GM12878 (cell line): ENCODE measurements around the gene TAPT1. TPM values are rescaled to one million over a fixed set of nuclear protein-coding genes. Genes with fewer than 3 reads are reported as not detected.
"Not testable (repeated sequence)": the region's sequence is repeated elsewhere in the genome, so short reads cannot be mapped to it uniquely, and the experiment has no call there.

Source experiments
- ATAC-seq: fragments of 200-7000 bp; cut with Tn5 transposase; 3 replicates; pipeline ENCODE4 v1.9.1; 2020; ENCODE audit warnings: mild to moderate bottlenecking, moderate library complexity
- BruUV-seq: library from RNA; stranded (reverse); fragments of 400-500 nt; replicated peaks from 2 replicates; lab custom pipeline; 2021; lab: Mats Ljungman, UMichigan
- CTCF ChIA-PET: fragments of 300-600 bp; sonication (Branson Sonifier 250); formaldehyde crosslinking; extraction: SDS; loops from one replicate; lab custom pipeline; 2021; ENCODE audit warnings: inconsistent platforms; lab: Yijun Ruan, JAX
- POLR2A ChIA-PET: fragments of 350-600 bp; formaldehyde crosslinking; extraction: SDS; loops from one replicate; lab custom pipeline; 2021; ENCODE audit warnings: inconsistent platforms; lab: Charles Lee
- RAD21 ChIA-PET: fragments of 300-600 bp; sonication (Branson Sonifier 250); formaldehyde crosslinking; loops from one replicate; lab custom pipeline; 2023; ENCODE audit warnings: antibody characterized with exemption; ENCODE audit not compliant: unreplicated experiment; lab: Charles Lee
- SMC1A ChIA-PET: fragments of 300-600 bp; sonication (Branson Sonifier 250); formaldehyde crosslinking; loops from one replicate; lab custom pipeline; 2023; ENCODE audit not compliant: unreplicated experiment, uncharacterized antibody; lab: Charles Lee
- DNase-seq: peaks from one replicate; pipeline ENCODE4 v3.0.0-alpha.2; 2011; ENCODE audit warnings: low read depth, low spot score
- FAIRE-seq: peaks from 3 replicates; lab custom pipeline; 2011; peaks lifted over from hg19 to GRCh38; lab: Jason Lieb, UNC
- H2AFZ ChIP-seq: 2 replicates; pipeline ENCODE4 v1.6.0; 2011; ENCODE audit warnings: low read depth, low read length, control low read depth; ENCODE audit not compliant: control insufficient read depth
- H3K27ac ChIP-seq: 2 replicates; pipeline ENCODE4 v1.5.1; 2011; ENCODE audit warnings: control low read depth; ENCODE audit not compliant: control insufficient read depth, insufficient read depth
- H3K27me3 ChIP-seq, 2 experiments: replicated peaks in 1 of 2; 2 replicates each; pipeline versions ENCODE4 v1.6.0 to v1.6.1; 2011; ENCODE audit warnings: low read length in 1 of 2; ENCODE audit not compliant: control insufficient read depth in 2 of 2, insufficient read depth in 2 of 2
- H3K36me3 ChIP-seq, 2 experiments: 2 replicates each; pipeline ENCODE4 v1.5.1; 2011; ENCODE audit warnings: low read length in 1 of 2; ENCODE audit not compliant: control insufficient read depth in 2 of 2, insufficient read depth in 2 of 2
- H3K4me1 ChIP-seq: 2 replicates; pipeline ENCODE4 v1.6.1; 2011; ENCODE audit warnings: mild to moderate bottlenecking, low read length, moderate library complexity, mixed read lengths; ENCODE audit not compliant: control insufficient read depth, insufficient read depth
- H3K4me2 ChIP-seq: 2 replicates; pipeline ENCODE4 v1.6.0; 2011; ENCODE audit warnings: control low read depth; ENCODE audit not compliant: control insufficient read depth, insufficient read depth
- H3K4me3 ChIP-seq: fragments of 200-600 bp; sonication (generic); 2 replicates; pipeline ENCODE4 v1.5.1; 2016
- H3K79me2 ChIP-seq: 2 replicates; pipeline ENCODE4 v1.6.0; 2011; ENCODE audit warnings: low read length; ENCODE audit not compliant: control insufficient read depth, insufficient read depth
- H3K9ac ChIP-seq: 2 replicates; pipeline ENCODE4 v1.8.0; 2011; ENCODE audit warnings: low read length, control low read depth, mixed read lengths; ENCODE audit not compliant: control insufficient read depth, insufficient read depth
- H3K9me3 ChIP-seq: replicated peaks from 3 replicates; pipeline ENCODE4 v1.5.1; 2011; ENCODE audit warnings: mild to moderate bottlenecking, low read length; ENCODE audit not compliant: control insufficient read depth, insufficient read depth
- H4K20me1 ChIP-seq: 2 replicates; pipeline ENCODE4 v1.6.0; 2011; ENCODE audit not compliant: control insufficient read depth, insufficient read depth
- ZSCAN29 ChIP-seq: fragments of 450-650 bp; IDR thresholded peaks from 2 replicates; pipeline ENCODE4 v1.6.1; 2017; ENCODE audit warnings: mild to moderate bottlenecking, moderate library complexity
- WGBS: methylation state at CpG from one replicate; pipeline ENCODE4 v1.1.6; 2016; ENCODE audit warnings: low lambda C conversion rate; ENCODE audit not compliant: insufficient replicate concordance, insufficient coverage; ENCODE audit errors: missing lambda C conversion rate; 5-methylcytosine and 5-hydroxymethylcytosine counted together
- in situ Hi-C: fragments of 300-500 bp; cut with MboI; formaldehyde crosslinking; loops from 9 replicates; pipeline ENCODE4 v1.14.3; 2018; ENCODE audit warnings: mixed read lengths
- intact Hi-C: fragments of 100-400 bp; cut with micrococcal nuclease; formaldehyde crosslinking; loops from one replicate; pipeline ENCODE4 v1.14.2; 2022; ENCODE audit not compliant: unreplicated experiment
- polyA plus RNA-seq, 11 experiments: library from polyadenylated mRNA; depleted of rRNA in 4 of 11; unstranded in 6 of 11; stranded (reverse) in 5 of 11; fragments of >200 nt; fragmentation: Nextera tagmentation in 4 of 11; fragmentation: Illumina TruSeq in 1 of 11; extraction: Ambion mirVana in 4 of 11; extraction: Trizol in 1 of 11; gene quantifications; 1 replicate in 1 of 11; 2 replicates in 10 of 11; pipeline versions ENCODE4 v1.2.1 to v1.2.3, GENCODE V29; 2011 to 2016; ENCODE audit warnings: inconsistent platforms in 2 of 11, missing spikeins in 2 of 11, low read depth in 1 of 11
- total RNA-seq, 4 experiments: library from RNA; depleted of rRNA in 3 of 4; stranded (reverse); fragments of >200 nt in 3 of 4; fragmentation: Illumina TruSeq in 1 of 4; extraction: Trizol in 1 of 4; gene quantifications; 2 replicates each; pipeline versions ENCODE4 v1.2.1 to v1.2.3, GENCODE V29; 2013 to 2021

Gene TAPT1
- total and polyA plus RNA-seq, 10 of the 15 experiments (the other 5 are each of a cell fraction or from before 2014, with no cell fraction given): 0.91 to 23.3 (median 9.5) TPM

DNA sequence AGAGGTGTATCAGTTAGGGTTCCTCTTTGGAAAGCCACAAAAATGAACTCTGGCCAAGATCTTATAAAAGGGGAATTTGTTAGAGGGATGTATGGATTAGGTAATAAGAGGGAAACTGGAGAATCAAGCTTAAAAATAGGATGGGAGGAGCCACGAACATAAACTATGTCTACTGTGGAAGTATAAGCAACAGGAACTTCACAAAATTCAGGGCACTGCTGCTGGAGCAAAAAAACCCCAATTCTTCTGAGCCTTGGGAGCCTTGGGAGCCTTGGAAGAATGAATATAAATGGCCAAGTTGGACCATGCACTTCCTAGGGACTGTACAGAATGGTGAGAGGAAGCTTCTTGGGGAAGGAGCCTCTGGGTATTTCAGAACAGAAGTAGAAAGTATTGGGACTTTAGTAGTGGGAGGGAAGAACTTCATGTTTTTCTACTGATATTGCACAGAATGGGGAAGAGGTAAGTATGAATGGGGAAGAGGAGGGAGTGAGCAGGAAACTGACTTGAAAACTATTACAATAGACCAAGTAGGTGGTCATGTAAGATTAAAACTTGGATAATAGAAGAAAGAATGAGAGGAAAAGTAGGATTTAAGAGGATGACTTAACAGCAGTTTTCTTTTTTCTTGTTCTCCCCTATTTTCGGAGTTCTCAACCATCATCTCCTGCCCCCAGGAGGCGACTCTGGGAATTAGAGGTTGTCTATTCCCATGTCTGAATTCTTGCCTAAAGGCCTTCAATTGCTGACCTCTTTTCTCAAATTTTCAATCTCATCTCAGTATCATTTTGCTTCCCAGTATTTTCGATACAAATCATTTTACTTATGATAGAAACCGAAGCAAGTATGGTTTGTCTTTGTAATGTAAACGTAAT lies 44.4 kb upstream of the TAPT1 start:
- no peak overlapping the region for H3K4me3 ChIP-seq
- ATAC-seq: no peak
- H3K9me3 ChIP-seq: no peaks in the 10 kb centered on the region
- H3K79me2 ChIP-seq: no peaks in the 10 kb centered on the region
- no peak overlapping the region for H3K27ac ChIP-seq
- CTCF ChIA-PET: no interaction called here
- no TSS peak for BruUV-seq
- no peak for FAIRE-seq
- intact Hi-C loops: no loop called here
- no peaks in the 10 kb centered on the region for H3K27me3 ChIP-seq
- POLR2A ChIA-PET: no interaction called here
- H3K9ac ChIP-seq: no peak overlapping the region
- no peaks in the 10 kb centered on the region for H4K20me1 ChIP-seq
- in situ Hi-C loops: no loop called here
- 41% methylated on average over 6 of the region's 6 CpGs for WGBS
- no peaks in the 10 kb centered on the region for H3K4me1 ChIP-seq
- no peak for TF ChIP-seq ZSCAN29
- TF ChIP-seq, all 136 proteins: peak for 0
- H2AFZ ChIP-seq: no peak overlapping the region
- SMC1A ChIA-PET: no interaction called here
- RAD21 ChIA-PET: no interaction called here
- H3K36me3 ChIP-seq: no peaks in the 10 kb centered on the region
- H3K4me2 ChIP-seq: no peak overlapping the region
- DNase-seq: no peak

DNA sequence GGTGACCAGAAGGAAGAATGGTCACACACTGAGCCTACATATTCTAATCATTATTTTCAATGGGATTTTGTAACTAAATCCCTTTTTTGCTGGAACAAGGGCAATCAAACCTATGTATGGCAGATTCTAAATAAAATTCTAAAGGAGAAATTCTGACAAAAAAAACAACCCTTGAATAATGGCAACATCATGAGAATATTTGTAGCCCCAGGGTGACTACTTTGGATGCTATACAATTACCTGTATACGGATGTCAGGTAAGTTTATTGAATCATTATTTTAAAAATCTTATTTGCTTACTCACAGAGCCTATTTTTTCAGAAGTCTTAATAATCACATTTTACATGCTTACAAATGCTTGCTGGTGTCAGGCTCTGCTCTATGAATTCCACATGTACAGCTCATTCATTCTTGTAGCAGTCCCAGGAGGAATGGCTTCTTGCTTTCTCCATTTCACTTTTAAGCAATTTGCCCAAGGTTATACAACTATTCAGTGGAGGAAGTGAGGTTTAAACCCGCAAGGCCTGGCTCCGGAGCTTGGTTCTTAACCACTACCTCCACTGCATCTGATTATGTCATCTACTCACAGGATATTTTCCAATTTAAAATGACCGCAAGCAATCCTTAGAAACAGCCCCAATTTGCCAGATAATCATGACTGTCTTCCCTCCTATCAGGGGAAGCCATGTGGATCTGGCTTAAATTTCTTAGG lies 43.6 kb upstream of the TAPT1 start:
- intact Hi-C loops, SMC1A ChIA-PET, H3K4me2 ChIP-seq, ATAC-seq, RAD21 ChIA-PET, POLR2A ChIA-PET, H3K36me3 ChIP-seq, FAIRE-seq, H3K4me3 ChIP-seq, H4K20me1 ChIP-seq, H2AFZ ChIP-seq, H3K27ac ChIP-seq, H3K4me1 ChIP-seq, CTCF ChIA-PET, H3K27me3 ChIP-seq, BruUV-seq, H3K9ac ChIP-seq, H3K9me3 ChIP-seq, H3K79me2 ChIP-seq, DNase-seq: not testable (repeated sequence)
- in situ Hi-C loops: loop anchor here (5.0 kb wide), 1 partner anchor 233 kb away; no protein-coding TSS in a partner anchor
- WGBS: 48% methylated on average over 4 of the region's 4 CpGs
